HCT116 (cell line): ENCODE data around the gene TBXT. TPM values are rescaled to one million over a fixed set of nuclear protein-coding genes. Genes with fewer than 3 reads are reported as not detected.

Experiments
- ATAC-seq: fragments of 200-7000 bp; cut with Tn5 transposase; 2 replicates; pipeline ENCODE4 v1.9.1; 2020; ENCODE audit warnings: mild to moderate bottlenecking, moderate library complexity
- BruUV-seq: library from RNA; stranded (reverse); fragments of 400-500 nt; replicated peaks from 2 replicates; lab custom pipeline; 2021; lab: Mats Ljungman, UMichigan
- CTCF ChIA-PET: fragments of 300-600 bp; sonication (Branson Sonifier 250); formaldehyde crosslinking; loops from one replicate; lab custom pipeline; 2021; ENCODE audit warnings: antibody characterized with exemption; lab: Charles Lee
- POLR2A ChIA-PET: fragments of 300-600, 350-600 bp; sonication (Branson Sonifier 250); formaldehyde crosslinking; loops from one replicate; lab custom pipeline; 2021; ENCODE audit warnings: antibody characterized with exemption; lab: Charles Lee
- RAD21 ChIA-PET, 2 experiments: fragments of 300-600 bp; sonication (Branson Sonifier 250); formaldehyde crosslinking; loops; one replicate each; lab custom pipeline; 2023; ENCODE audit warnings: low total read pairs in 2 of 2; ENCODE audit not compliant: uncharacterized antibody in 2 of 2, unreplicated experiment in 2 of 2, low non-redundant PET in 1 of 2; lab: Charles Lee
- DNase-seq: peaks from one replicate; pipeline ENCODE4 v3.0.0-alpha.2; 2010; ENCODE audit warnings: low read depth, low spot score
- H2AFZ ChIP-seq: fragments of 200-600 bp; shearing (Covaris generic), sonication (generic); 2 replicates; pipeline ENCODE4 v1.6.1; 2017; ENCODE audit warnings: low read depth, mixed run types, mixed read lengths, antibody characterized with exemption, low read length; ENCODE audit not compliant: poor library complexity, severe bottlenecking
- H3K27ac ChIP-seq: 2 replicates; pipeline ENCODE4 v1.5.1; 2012; ENCODE audit warnings: low read depth, low read length
- H3K27me3 ChIP-seq: fragments of 200-600 bp; sonication (generic); 2 replicates; pipeline ENCODE4 v1.6.1; 2016; ENCODE audit warnings: mixed run types, low read length, mixed read lengths; ENCODE audit not compliant: insufficient read depth
- H3K36me3 ChIP-seq, 2 experiments: fragments of 200-500 bp in 1 of 2; fragments of 200-600 bp in 1 of 2; sonication (Bioruptor generic) in 1 of 2; sonication (generic) in 1 of 2; 2 replicates each; pipeline versions ENCODE4 v1.5.1 to v1.6.1; 2014 to 2016; ENCODE audit warnings: low read length in 2 of 2, inconsistent platforms in 1 of 2, mixed read lengths in 1 of 2, mixed run types in 1 of 2; ENCODE audit not compliant: insufficient read depth in 2 of 2, control insufficient read depth in 1 of 2
- H3K4me1 ChIP-seq, 2 experiments: fragments of 200-600 bp in 1 of 2; sonication (generic) in 1 of 2; 2 replicates each; pipeline versions ENCODE4 v1.5.1 to v1.6.1; 2012 to 2017; ENCODE audit warnings: low read length in 2 of 2, inconsistent platforms in 1 of 2, mild to moderate bottlenecking in 1 of 2, mixed read lengths in 1 of 2, mixed run types in 1 of 2, moderate library complexity in 1 of 2; ENCODE audit not compliant: insufficient read depth in 2 of 2, control insufficient read depth in 1 of 2
- H3K4me2 ChIP-seq: fragments of 200-600 bp; sonication (generic); 2 replicates; pipeline ENCODE4 v1.6.1; 2017; ENCODE audit warnings: mixed run types, low read length, mixed read lengths
- H3K4me3 ChIP-seq, 2 experiments: fragments of 200-600 bp in 1 of 2; sonication (generic) in 1 of 2; replicated peaks in 1 of 2; 2 replicates each; pipeline ENCODE4 v1.5.1; 2011 to 2016; ENCODE audit warnings: low read length in 2 of 2, control low read depth in 1 of 2, low read depth in 1 of 2, mild to moderate bottlenecking in 1 of 2, mixed read lengths in 1 of 2, mixed run types in 1 of 2
- H3K79me2 ChIP-seq: fragments of 200-600 bp; sonication (generic); 2 replicates; pipeline ENCODE4 v1.6.1; 2017; ENCODE audit warnings: mild to moderate bottlenecking, mixed run types, low read length, moderate library complexity, mixed read lengths; ENCODE audit not compliant: insufficient read depth
- H3K9ac ChIP-seq: fragments of 200-600 bp; sonication (generic); 2 replicates; pipeline ENCODE4 v1.6.1; 2016; ENCODE audit warnings: low read length, mixed read lengths
- H3K9me2 ChIP-seq: fragments of 200-600 bp; sonication (generic), shearing (Covaris generic); 2 replicates; pipeline ENCODE4 v1.6.1; 2017; ENCODE audit warnings: mixed run types, mild to moderate bottlenecking, moderate library complexity; ENCODE audit not compliant: insufficient read depth
- H3K9me3 ChIP-seq, 2 experiments: fragments of 200-500 bp in 1 of 2; fragments of 200-600 bp in 1 of 2; sonication (Bioruptor generic) in 1 of 2; sonication (generic) in 1 of 2; 2 replicates each; pipeline ENCODE4 v1.6.1; 2014 to 2017; ENCODE audit warnings: low read length in 2 of 2, mixed read lengths in 2 of 2, inconsistent platforms in 1 of 2, low read depth in 1 of 2, mild to moderate bottlenecking in 1 of 2, mixed run types in 1 of 2, moderate library complexity in 1 of 2; ENCODE audit not compliant: control insufficient read depth in 1 of 2, insufficient read depth in 1 of 2
- H4K20me1 ChIP-seq: fragments of 200-600 bp; sonication (generic), shearing (Covaris generic); 2 replicates; pipeline ENCODE4 v1.6.1; 2017; ENCODE audit warnings: mixed run types, mild to moderate bottlenecking, moderate library complexity; ENCODE audit not compliant: insufficient read depth
- CEBPB ChIP-seq: IDR thresholded peaks from 2 replicates; pipeline ENCODE4 v1.6.1; 2012; ENCODE audit warnings: low read depth
- EGR1 ChIP-seq: IDR thresholded peaks from 2 replicates; pipeline ENCODE4 v1.6.1; 2012; ENCODE audit warnings: low read depth
- ELF1 ChIP-seq: IDR thresholded peaks from 2 replicates; pipeline ENCODE4 v1.6.1; 2012; ENCODE audit warnings: low read depth, borderline replicate concordance
- EZH2 ChIP-seq: fragments of 200-600 bp; sonication (generic); IDR thresholded peaks from 2 replicates; pipeline ENCODE4 v1.6.1; 2017; ENCODE audit warnings: antibody characterized with exemption, mixed run types
- EZH2phosphoT487 ChIP-seq: fragments of 200-600 bp; IDR thresholded peaks from 2 replicates; pipeline ENCODE4 v1.6.1; 2018; ENCODE audit warnings: antibody characterized with exemption, borderline replicate concordance
- FOSL1 ChIP-seq: IDR thresholded peaks from 2 replicates; pipeline ENCODE4 v1.6.1; 2012; ENCODE audit warnings: low read depth
- POLR2AphosphoS5 ChIP-seq: IDR thresholded peaks from 2 replicates; pipeline ENCODE4 v1.6.1; 2011; ENCODE audit warnings: mild to moderate bottlenecking, low read depth, low read length, moderate library complexity
- RAD21 ChIP-seq: IDR thresholded peaks from 2 replicates; pipeline ENCODE4 v1.6.1; 2012; ENCODE audit warnings: low read depth, mild to moderate bottlenecking
- REST ChIP-seq: IDR thresholded peaks from 2 replicates; pipeline ENCODE4 v1.6.1; 2012; ENCODE audit warnings: low read depth
- SIN3A ChIP-seq: IDR thresholded peaks from 2 replicates; pipeline ENCODE4 v1.6.1; 2012; ENCODE audit warnings: low read depth
- TCF7L2 ChIP-seq: IDR thresholded peaks from 2 replicates; pipeline ENCODE4 v1.7.0; 2011; ENCODE audit warnings: borderline replicate concordance, inconsistent platforms; ENCODE audit not compliant: insufficient read depth, insufficient read length; ENCODE audit errors: extremely low read depth
- ZFX ChIP-seq: fragments of 450-650 bp; IDR thresholded peaks from 2 replicates; pipeline ENCODE4 v1.6.1; 2017
- ZNF274 ChIP-seq: fragments of 200-500 bp; sonication (Bioruptor generic); IDR thresholded peaks from 2 replicates; pipeline ENCODE4 v1.6.1; 2014; ENCODE audit warnings: mild to moderate bottlenecking, low read depth, low read length, inconsistent platforms
- intact Hi-C: fragments of 100-400 bp; cut with micrococcal nuclease; formaldehyde crosslinking; loops from 2 replicates; pipeline ENCODE4 v1.10.0; 2022
- total RNA-seq: library from RNA; stranded (reverse); gene quantifications from one replicate; pipeline ENCODE4 v1.2.1, GENCODE V29; 2021; ENCODE audit not compliant: unreplicated experiment
- TF ChIP-seq, protein P1 (sequence below), 3 experiments: fragments of 200-600 bp in 1 of 3; sonication (generic) in 1 of 3; IDR thresholded peaks in 2 of 3; conservative IDR thresholded peaks in 1 of 3; 2 replicates each; pipeline ENCODE4 v1.5.1; 2012 to 2017; ENCODE audit warnings: low read depth in 2 of 3, low read length in 2 of 3, antibody characterized with exemption in 1 of 3, borderline replicate concordance in 1 of 3, control low read depth in 1 of 3, mild to moderate bottlenecking in 1 of 3, mixed read lengths in 1 of 3, mixed run types in 1 of 3, moderate library complexity in 1 of 3; ENCODE audit not compliant: insufficient read depth in 1 of 3
- TF ChIP-seq, protein P2 (sequence below): IDR thresholded peaks from 2 replicates; pipeline ENCODE4 v1.6.1; 2011; ENCODE audit warnings: mild to moderate bottlenecking, low read length, moderate library complexity; ENCODE audit not compliant: insufficient replicate concordance; ENCODE audit errors: extremely low read depth
- TF ChIP-seq, protein P3 (sequence below): IDR thresholded peaks from 2 replicates; pipeline ENCODE4 v1.6.1; 2012

Gene TBXT
- total RNA-seq, 1 experiment from 2014 or later: not detected

DNA sequence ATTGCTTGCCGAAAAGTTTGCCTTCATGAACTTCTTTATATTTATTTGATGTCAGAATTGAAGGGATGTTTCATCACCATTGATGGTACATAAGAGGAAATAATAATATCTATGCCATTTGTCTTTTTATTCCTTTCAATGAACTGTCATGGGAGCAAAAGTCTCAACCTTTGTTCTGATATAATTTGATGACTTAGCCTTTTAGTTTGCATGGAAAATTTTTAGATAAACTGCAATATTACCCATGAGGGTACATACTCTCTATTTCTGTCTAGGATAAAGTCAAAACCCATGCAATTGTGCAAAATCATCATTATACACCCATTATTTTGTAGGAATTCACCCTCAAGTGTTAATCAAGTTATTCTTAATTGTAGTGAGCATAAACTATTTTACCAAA is 15.9 kb downstream of the TBXT start:
- BruUV-seq: no TSS peak
- Histone ChIP-seq H4K20me1 (no peaks in the 10 kb centered on the region), H3K4me2 (no peak overlapping the region), H3K36me3 (no peaks in the 10 kb centered on the region), H3K4me3 (no peak overlapping the region), H3K9me3 (no peaks in the 10 kb centered on the region), H3K79me2 (no peaks in the 10 kb centered on the region), H3K9ac (no peak overlapping the region), H3K4me1 (no peaks in the 10 kb centered on the region), H3K27ac (no peak overlapping the region), H2AFZ (no peak overlapping the region), H3K27me3 (no peaks in the 10 kb centered on the region), H3K9me2 (no peaks in the 10 kb centered on the region)
- ChIA-PET RAD21 (no interaction called here), CTCF (no interaction called here), POLR2A (no interaction called here)
- TF ChIP-seq RAD21 (no peak), ELF1 (no peak), ZFX (no peak), REST (no peak), ZNF274 (no peak), EGR1 (no peak), EZH2 (no peak), POLR2AphosphoS5 (no peak), TCF7L2 (no peak), CEBPB (no peak), SIN3A (no peak), EZH2phosphoT487 (no peak), FOSL1 (no peak)
- TF ChIP-seq, protein P1, sequence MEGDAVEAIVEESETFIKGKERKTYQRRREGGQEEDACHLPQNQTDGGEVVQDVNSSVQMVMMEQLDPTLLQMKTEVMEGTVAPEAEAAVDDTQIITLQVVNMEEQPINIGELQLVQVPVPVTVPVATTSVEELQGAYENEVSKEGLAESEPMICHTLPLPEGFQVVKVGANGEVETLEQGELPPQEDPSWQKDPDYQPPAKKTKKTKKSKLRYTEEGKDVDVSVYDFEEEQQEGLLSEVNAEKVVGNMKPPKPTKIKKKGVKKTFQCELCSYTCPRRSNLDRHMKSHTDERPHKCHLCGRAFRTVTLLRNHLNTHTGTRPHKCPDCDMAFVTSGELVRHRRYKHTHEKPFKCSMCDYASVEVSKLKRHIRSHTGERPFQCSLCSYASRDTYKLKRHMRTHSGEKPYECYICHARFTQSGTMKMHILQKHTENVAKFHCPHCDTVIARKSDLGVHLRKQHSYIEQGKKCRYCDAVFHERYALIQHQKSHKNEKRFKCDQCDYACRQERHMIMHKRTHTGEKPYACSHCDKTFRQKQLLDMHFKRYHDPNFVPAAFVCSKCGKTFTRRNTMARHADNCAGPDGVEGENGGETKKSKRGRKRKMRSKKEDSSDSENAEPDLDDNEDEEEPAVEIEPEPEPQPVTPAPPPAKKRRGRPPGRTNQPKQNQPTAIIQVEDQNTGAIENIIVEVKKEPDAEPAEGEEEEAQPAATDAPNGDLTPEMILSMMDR (IDR thresholded peaks at IDR 0.05 in 2 of 3, conservative IDR thresholded peaks at IDR 0.05 in 1 of 3; ENCODE audit: borderline replicate concordance in 1 of 3, insufficient read depth in 1 of 3, low read depth in 2 of 3, low read length in 2 of 3): no peak
- TF ChIP-seq, protein P2, sequence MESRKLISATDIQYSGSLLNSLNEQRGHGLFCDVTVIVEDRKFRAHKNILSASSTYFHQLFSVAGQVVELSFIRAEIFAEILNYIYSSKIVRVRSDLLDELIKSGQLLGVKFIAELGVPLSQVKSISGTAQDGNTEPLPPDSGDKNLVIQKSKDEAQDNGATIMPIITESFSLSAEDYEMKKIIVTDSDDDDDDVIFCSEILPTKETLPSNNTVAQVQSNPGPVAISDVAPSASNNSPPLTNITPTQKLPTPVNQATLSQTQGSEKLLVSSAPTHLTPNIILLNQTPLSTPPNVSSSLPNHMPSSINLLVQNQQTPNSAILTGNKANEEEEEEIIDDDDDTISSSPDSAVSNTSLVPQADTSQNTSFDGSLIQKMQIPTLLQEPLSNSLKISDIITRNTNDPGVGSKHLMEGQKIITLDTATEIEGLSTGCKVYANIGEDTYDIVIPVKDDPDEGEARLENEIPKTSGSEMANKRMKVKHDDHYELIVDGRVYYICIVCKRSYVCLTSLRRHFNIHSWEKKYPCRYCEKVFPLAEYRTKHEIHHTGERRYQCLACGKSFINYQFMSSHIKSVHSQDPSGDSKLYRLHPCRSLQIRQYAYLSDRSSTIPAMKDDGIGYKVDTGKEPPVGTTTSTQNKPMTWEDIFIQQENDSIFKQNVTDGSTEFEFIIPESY: no peak
- TF ChIP-seq, protein P3, sequence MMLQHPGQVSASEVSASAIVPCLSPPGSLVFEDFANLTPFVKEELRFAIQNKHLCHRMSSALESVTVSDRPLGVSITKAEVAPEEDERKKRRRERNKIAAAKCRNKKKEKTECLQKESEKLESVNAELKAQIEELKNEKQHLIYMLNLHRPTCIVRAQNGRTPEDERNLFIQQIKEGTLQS: no peak
- intact Hi-C loops: no loop called here
- ATAC-seq (no peak), DNase-seq (no peak)
